ENCODE measurements around the gene FOXC2.

Gene FOXC2

DNA sequence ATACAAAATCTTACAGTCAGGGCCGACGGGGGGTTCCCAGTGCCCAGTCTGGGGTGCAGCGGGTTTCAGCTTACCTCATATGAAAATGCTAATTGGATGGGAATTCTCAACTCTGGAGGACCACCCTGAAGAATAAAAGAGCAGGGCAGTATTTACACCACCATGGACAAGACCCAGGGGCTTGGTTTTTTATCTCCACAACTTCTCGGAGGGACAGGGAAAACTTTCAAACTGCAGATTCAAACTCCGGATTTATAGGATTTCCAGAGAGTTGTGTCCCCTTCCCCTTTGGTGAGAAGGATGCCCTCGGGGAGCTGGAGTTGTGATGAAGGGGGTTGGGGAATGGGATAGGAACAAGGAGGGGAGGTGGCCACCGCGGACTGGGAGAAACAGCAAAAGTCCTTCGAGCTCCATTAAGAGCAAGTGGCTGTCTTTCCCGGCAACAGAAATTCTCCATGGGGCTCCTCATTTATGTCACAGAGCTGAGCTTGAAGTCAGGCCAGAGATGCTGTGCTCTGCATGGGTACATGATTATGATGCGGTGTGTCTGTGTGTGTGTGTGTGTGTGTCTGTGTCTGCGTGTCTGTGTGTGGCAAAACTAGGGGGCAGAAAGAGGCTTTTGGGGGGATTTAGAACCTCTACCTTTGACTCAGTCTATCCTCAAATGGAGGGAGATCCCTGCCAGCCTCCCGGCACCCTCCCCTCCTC lies 27.4 kb downstream of the FOXC2 start:
- no peak for DNase-seq

DNA sequence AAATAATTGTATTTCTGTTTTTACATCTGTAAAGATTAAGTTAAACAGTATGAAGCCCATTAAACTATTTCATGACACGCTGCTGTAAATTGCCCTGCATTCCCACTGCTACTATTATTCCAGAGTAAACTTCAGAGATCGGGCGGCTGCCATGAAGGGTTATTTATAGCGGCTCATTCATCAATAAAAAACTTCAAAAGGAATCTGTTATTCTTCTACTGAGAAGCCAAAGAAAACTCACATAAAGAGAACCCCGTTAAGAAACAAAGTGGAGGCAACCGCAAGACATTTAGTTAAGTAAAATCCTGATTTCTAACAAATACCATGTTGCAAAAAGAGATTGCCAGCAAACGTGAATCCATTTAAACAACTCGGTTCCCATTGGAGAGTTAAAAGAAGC lies 28.1 kb downstream of the FOXC2 start:
- DNase-seq, result no peak

DNA sequence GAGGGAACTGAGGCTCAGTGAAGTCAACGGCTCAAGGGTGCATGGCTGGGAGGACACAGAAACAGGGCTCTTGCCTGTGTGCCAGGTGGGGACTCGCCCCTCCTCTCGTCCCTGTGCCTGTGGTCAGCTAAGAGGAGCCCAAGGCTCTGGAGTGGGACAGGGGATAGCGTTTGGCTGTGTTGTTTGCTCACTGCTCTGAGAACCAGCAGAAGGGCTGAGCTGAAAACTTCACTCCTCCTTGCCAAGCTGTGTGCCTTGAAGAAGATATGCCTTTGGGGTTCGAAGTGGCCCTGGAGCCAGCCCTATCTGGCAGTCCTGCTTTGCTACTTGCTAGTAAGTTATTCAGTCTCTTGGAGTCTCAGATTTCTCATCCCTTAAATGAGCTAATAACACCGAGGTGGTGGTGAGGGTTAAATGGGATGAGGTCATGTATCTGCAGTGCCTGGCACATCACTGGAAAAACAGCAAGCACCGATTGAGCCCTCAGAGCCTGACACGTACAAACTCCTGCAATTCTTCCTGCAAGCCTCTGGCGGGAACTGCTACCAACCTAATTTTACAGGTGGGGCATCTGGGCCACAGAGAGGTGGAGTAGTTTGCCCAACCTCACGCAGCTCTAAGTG lies 29.5 kb downstream of the FOXC2 start:
- DNase-seq, result no peak

DNA sequence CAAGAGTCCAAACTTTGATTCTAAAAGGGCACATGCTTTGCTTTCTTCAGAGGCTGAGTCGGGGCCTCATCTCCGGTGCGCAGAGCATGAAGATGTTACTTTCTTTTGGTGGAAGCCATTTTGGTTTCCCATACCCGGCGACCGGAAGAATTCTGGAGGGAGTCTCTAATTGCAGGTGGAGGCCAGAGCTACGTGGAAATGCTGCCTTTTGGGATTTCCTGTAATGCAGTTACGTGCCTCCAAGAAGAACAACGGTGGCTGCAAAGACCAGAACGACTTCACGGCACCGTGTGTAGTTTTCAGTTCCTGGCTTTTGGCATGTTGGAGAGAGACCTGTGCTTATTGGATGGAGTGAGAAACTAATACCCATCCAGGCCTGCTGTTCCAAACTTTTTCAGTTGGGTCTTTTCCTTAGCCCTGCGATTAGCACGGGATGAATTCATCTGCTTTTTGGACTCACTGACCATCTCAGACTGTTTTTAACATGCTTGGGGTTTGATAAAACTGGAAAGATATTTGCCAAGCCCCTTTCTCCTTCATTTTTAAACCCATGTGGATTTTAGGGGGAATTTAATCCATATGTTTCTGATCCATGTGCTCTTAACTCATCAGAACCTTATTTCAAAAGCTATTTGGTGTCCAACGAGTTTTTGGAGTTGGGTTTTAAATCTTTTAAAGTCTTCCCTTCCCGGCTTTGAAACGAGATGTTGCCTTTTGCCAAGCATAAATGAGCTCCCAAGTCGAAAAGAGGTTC lies 30.7 kb downstream of the FOXC2 start:
- no peak for DNase-seq

DNA sequence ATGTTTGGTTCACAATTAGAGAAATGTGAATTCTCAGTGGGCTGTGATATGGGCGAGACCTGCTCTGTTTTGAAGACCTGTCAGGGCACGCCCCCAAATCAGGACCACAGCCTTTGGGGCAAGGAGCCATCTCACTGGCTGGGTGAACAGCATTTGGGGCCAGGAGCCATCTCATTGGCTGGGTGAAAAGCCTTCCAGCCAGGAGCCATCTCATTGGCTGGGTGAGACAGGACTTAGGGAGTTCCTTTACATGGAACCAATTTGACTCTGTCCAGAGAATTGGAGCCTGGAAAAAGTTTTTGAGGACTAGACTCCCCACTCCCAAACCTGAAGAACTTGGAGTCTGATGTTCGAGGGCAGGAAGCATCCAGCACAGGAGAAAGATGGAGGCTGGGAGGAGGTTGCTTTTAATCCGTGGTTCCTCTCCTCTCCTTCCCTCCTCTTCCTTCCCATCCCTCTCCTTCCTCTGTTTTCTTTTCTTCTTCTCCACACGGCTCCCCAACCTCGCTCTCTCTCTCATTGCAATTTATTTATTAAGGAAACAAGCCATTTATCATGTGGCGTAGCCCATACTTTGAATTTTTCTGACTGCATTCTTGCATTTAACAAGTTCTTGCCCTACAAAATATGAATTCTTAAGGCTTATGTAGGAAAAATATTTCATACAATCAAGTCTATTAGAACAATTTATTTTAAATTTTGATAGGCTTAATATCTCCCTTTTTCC lies 31.4 kb downstream of the FOXC2 start:
- no peak for DNase-seq

DNA sequence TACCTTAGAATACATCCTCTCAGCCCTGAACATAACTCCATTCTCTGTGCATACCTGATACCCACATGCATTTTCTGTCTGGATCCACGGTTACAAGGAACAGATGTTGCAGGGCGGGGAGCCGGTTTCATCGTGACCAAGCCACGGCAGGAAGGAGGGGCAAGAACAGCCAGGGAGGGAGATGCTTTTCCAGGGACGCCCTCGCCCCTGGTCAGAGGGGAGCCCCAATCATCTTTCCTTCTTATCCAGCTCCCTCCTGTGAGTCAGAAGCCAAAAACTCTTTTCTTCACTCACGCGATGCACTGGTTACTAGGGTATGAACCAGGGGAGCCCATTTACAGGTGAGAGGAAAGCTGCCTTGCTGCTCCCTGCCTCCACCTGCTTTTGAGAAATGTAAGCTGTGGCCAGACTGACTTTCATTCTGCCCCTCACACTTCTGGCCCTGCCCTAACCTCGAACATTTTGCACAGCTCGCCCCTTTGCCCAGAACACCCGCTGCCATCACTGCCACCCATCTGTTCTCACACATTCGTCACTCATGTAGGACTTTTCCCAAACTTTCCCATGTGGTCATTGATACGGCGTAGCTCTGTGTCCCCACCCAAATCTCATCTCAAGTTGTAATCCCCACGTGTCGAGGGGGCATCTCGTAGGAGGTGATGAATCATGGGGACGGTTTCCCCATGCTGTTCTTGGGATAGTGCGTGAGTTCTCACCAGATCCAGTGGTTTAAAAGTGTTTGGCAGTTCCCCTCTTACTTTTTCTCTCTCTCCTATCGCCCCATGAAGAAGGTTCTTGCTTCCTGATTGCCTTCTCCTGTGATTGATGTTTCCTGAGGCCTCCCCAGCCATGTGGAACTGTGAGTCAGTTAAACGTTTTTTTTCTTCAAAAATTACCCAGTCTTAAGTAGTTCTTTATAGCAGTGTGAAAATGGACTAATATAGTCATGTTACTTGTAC lies 32.3 kb downstream of the FOXC2 start:
- no peak for DNase-seq

GRCh38 chr16:86601356-86601755 lies 34.7 kb downstream of the FOXC2 start:
- no peak for DNase-seq

DNA sequence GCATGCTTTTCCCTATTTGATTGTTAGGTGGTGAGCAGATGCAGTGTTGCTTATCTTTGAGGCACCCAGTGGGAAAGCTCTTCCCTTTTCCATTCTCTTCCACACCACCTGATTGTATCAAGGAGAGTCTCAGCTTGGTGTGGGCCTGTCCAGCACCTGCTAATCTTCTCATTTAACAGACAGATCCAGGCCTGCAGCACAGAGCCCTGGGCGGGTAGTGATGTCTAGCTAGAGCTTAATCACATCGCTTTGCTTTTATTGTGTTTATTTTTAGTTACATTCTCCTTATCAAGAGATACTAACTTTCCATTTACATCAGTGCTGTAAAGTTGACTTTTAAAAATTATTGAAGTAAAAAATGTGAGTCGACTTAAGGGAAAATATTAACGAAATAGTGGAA lies 35.9 kb downstream of the FOXC2 start:
- no peak for DNase-seq

DNA sequence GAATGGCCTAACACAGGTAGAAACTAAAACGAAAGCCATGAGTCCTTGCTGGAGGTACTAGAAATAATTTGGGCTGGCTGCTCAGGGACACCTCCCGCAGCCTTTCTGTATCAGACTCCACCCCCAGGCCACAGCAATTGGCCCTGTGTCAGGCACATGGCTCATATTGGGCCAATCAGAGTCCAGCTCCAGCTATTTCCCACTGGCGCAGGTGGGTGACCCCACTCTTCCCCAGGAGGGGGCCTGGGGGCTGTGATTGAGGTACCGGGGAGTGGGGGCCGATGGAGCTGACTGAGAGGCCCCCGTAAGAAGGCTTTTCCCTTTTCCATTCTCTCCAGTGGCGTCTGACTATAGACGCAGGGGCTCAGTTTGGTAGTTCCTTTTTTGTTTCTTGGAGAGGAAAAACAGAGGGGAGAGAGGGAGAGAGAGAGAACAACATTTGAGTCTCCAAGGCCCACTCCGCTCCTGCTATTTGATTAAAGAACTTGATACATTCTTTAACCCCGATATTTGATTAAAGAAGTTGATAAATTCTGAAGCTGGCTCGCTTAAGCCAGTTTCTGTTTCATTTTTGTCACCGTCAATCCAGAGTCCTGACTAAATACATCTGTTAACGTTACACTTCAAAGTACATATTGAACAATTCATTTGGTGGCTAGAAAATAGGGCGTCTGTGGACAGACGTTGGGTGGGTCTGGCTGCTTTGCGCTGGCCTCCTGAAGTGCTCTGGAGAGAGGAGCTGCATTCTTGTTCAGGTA lies 38.0 kb downstream of the FOXC2 start:
- DNase-seq, result no peak

DNA sequence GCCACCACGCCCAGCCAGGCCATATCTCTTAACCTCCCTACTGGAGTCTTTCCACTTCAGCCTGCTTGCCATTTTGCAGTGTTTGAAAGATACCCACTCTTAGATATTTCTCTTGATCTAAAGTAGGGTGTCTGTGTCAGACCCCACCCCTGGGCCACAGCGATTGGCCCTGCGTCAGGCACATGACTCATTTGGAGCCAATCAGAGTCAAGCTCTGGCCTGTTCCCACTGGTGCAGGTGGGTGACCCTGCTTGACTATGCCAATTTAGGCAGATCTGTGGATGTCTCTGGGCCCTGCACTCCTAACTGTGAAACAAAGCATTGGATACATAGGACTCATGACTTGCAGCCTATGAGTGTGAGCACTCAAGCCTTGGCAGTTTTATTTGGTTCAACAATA lies 39.3 kb downstream of the FOXC2 start:
- DNase-seq, result no peak

DNA sequence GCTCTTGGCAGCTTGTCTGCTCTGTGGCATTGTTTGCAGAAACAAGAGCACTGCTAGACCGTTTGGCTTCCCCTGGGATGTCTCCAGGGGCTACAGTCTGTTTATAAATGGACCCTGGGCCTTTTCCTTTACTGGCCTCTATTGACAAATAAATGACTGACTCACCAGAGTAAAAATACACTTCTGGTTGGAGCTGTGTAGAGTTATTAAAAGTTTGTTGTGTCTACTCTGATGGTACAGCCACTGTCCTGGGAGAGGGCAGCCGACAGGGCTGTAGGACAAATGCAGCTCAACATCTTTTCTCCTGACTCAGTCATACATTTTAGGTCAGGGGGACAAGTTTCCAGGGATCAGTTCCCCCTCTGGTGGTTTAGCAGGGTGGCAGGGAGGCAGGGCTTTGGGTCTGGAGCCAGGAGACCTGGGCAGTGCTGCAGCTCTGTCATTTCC lies 41.7 kb downstream of the FOXC2 start:
- no peak for DNase-seq

DNA sequence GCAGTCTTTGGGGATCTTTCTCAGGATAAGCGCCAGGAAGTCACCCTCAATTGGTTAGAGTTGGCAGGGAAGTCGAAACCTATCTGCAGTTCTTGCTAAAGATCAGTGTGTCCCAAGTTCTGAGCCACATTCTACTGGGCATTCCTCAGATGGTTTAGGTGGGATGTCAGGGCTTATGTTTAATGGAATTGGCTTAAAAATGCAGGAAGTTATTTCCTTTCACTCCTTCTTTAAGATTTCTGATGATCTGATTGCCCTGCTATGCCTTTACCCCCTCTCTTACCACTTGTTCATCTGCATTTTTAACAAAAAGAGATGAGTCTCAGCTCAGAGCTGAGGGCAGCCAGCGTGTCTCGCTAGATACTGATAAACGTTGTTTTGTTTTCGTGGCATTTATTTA lies 42.5 kb downstream of the FOXC2 start:
- no peak for DNase-seq

DNA sequence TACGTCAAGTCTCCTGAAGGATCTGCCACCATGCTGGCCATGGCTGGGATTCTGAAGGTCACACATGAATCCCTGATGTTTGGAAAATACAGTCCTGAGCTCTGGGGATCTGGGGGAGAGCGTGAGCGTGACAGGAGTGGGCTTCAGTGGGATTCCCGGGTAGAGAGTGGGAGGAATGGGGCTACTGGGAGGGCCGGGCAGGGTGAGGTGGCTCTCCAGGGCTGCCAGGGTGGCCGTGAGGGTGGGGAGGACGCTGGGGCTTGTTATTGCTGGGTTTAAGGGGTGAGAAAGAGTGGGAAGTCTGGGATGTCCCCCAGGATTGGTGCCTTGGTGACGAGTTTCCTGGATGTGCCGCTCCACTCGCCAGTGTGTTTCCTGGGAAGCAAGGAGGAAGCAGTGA lies 43.0 kb downstream of the FOXC2 start:
- DNase-seq, result no peak

DNA sequence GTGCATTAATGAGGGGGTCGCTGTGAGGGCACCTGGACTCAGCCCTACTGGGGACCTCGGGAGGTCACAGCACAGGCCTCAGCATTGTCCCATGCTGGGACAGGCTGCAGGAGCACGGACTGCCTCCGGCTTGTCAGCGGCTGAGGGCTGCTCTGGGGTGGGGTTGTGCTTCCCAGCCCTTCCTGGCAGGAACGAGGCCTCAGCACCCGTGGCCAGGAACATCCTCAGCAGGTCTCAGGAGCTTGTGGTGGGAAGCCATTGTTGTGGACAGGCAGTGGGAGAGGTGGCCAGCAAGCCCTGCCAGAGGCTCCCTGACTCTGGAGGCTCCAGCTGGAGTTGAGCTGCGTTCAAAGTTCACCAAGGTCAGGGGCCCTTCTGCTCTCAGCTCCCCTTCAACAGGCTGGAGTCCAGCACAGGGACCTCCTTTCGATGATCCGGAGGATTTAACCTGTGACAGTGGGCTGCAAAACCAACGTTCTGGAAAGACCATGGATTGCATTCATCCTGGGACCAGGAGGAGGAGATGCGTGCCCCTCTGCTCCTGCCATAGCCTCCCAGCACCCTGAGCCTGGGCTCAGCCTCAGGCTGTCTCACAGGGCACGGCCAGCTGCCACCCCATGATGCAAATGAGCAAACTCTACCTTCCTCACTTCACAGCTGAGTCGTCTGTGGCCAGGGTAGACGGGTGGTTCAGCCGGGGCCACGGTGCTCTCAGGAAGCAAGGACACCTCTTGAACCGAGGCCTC lies 44.3 kb downstream of the FOXC2 start:
- DNase-seq, result no peak

GRCh38 chr16:86611525-86611855 lies 44.9 kb downstream of the FOXC2 start:
- DNase-seq, result no peak

- no peak for DNase-seq
Measured at GRCh38 chr16:86611941-86612340, 45.3 kb downstream of the FOXC2 start.

GRCh38 chr16:86614699-86615098 lies 48.1 kb downstream of the FOXC2 start:
- no peak for DNase-seq

DNA sequence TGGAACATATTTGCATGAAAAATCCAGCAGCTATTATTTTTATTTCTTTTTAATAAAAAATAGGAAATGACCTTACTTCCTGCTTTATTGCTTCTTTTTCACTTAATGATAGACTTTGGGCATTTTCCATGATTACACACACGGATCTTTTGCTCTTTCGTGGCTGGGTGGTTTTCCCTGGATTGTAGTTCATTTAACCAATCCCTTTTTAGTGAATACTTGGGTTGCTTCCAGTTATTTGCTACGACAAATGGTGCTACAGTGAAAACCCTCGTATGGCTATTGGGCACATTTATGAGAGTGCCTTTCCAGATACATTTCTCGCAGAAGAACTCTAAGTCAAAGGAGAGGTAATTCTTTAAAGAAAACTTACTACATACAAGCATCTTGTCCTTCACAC lies 50.3 kb downstream of the FOXC2 start:
- DNase-seq, result no peak

DNA sequence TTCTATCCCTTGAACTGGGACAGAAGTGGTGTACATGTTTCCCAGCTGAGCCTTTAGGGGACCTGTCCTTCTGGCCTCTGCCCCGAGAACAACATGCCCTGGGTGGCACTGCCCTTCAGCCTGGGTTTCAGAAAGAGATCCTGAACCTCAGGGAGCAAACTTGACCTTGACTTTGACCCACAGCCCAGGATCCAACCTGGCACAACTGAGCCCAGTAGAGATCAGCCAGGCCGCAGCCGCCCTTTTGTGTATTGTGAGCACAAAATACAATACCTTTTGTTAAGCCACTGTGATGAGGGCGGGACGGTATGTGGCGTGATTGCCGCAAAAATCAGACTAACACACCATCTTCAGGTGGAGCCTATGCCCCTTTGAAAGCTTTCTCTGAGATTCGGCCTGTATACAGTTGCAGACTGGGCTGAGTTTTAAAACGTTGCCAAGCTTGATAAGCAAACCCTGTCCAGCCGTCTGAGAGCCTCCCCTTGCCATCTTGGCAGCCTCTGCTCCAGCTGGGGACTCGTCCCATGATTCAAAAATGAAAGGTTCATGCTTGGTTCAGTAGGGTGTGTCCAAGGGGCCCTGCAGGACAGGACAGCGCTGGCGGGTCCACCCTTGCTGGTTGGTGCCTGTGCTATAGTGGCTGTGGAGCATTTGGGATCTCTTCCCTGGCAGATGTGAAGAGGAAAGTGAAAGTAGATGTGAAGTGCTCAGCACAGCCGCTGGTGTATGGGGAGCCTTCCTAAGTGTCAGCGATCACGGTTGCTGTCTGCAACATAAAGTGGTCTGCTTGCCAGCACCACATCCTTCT lies 52.0 kb downstream of the FOXC2 start:
- DNase-seq, result no peak
